ENCODE data around the gene LYRM4. TPM values are rescaled to one million over a fixed set of nuclear protein-coding genes. Genes with fewer than 3 reads are reported as not detected.
A peak's percentile ranks its signal among the peaks of the same experiment; 100 is the strongest.

LYRM4 gene
- total and polyA plus RNA-seq, 12 donors = 18.3 to 33.0 (median 24.5) TPM

DNA sequence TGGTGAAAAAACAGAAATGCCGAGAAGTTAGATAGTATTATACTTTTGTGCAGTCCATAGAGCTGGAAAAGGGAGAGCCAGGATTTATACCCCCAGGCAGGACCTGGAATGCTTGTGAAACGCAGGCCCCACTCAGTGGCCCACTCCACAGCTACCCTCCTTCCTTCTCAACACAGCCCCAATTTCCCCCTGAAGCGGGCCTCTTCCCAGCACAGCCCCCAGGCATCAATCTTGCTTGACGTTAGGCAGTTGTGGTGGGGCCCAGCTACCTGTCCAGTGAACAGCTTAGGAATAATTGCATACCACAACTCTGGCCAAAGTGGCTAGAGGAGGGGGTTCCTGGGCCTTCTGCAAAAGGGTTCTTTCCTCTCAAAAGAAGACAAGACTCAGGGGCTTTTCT is 114.4 kb downstream of the LYRM4 start:
- no peaks in the 10 kb centered on the region for H3K9me3 ChIP-seq
- no peaks in the 10 kb centered on the region for H3K27me3 ChIP-seq
- ATAC-seq = no peak
- no peak for DNase-seq
- no peaks in the 10 kb centered on the region for H3K36me3 ChIP-seq
- peaks cover 0 to 8% (median 0%) of the 10 kb centered on the region in 9 donors for H3K4me1 ChIP-seq
- no peak overlapping the region for H3K27ac ChIP-seq
- TF ChIP-seq, protein P1, sequence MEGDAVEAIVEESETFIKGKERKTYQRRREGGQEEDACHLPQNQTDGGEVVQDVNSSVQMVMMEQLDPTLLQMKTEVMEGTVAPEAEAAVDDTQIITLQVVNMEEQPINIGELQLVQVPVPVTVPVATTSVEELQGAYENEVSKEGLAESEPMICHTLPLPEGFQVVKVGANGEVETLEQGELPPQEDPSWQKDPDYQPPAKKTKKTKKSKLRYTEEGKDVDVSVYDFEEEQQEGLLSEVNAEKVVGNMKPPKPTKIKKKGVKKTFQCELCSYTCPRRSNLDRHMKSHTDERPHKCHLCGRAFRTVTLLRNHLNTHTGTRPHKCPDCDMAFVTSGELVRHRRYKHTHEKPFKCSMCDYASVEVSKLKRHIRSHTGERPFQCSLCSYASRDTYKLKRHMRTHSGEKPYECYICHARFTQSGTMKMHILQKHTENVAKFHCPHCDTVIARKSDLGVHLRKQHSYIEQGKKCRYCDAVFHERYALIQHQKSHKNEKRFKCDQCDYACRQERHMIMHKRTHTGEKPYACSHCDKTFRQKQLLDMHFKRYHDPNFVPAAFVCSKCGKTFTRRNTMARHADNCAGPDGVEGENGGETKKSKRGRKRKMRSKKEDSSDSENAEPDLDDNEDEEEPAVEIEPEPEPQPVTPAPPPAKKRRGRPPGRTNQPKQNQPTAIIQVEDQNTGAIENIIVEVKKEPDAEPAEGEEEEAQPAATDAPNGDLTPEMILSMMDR (IDR thresholded peaks at IDR 0.05) = no peak
- no peak overlapping the region for H3K4me3 ChIP-seq
- intact Hi-C loops (cut with DNase I) = loop anchor here in 7 of 10 donors (5.0 to 10.0 kb wide), 10 partner anchors 58 to 1408 kb away; partner anchors contain the start of genes FARS2 (in 3 of the 7) and LYRM4 (in 3 of the 7)
- 91 to 93% methylated on average over 4 of the region's 4 CpGs for WGBS, 2 donors

GRCh38 chr6:5143634-5144311 is 117.0 kb downstream of the LYRM4 start:
- Histone ChIP-seq H3K4me1 (peaks cover 0 to 7% (median 0%) of the 10 kb centered on the region in 9 donors), H3K4me3 (no peak overlapping the region), H3K9me3 (no peaks in the 10 kb centered on the region), H3K36me3 (no peaks in the 10 kb centered on the region), H3K27me3 (no peaks in the 10 kb centered on the region), H3K27ac (no peak overlapping the region)
- intact Hi-C loops (cut with DNase I) = loop anchor here (1.0 to 10.0 kb wide), 18 partner anchors 59 to 1411 kb away; partner anchors contain the start of genes FARS2 (in 5 of the 10) and LYRM4 (in 5 of the 10)
- WGBS, 2 donors = 43% methylated on average over 9 of the region's 9 CpGs
- TF ChIP-seq, protein P1 (IDR thresholded peaks at IDR 0.05) = peak; percentile 90 to 98 (median 94)
- peak; percentile 87 for DNase-seq
- ATAC-seq = peak; percentile 57 to 91 (median 78)

DNA sequence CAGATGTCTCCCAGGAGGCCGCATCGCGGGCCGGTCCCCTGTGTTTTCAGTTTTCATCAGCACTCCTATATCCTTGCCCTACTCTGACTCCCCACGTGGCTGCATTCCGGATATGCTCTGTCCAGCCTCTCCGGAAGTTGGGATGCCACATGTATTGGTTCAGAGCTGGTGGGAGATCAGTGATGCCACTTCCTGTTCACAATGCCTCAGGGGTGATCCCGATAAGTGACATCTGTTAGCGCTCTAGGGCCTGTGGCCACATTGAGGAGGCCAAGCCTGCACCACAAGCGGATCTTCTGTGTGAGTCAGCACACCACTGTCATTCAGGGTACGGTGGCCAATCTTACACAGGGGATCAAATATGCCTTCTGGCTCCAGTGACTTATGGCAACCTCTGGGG is 117.8 kb downstream of the LYRM4 start:
- H3K4me1 ChIP-seq = peaks cover 0 to 7% (median 0%) of the 10 kb centered on the region in 9 donors
- 81 to 86% methylated on average over 11 of the region's 11 CpGs for WGBS, 2 donors
- no peak overlapping the region for H3K27ac ChIP-seq
- no peak for DNase-seq
- intact Hi-C loops (cut with DNase I) = loop anchor here (1.0 to 10.0 kb wide), 18 partner anchors 59 to 1412 kb away; partner anchors contain the start of genes FARS2 (in 5 of the 10) and LYRM4 (in 5 of the 10)
- H3K4me3 ChIP-seq = no peak overlapping the region
- peak in 5 of 8 donors; percentile 18 to 51 (median 32) for ATAC-seq
- H3K9me3 ChIP-seq = no peaks in the 10 kb centered on the region
- H3K36me3 ChIP-seq = no peaks in the 10 kb centered on the region
- TF ChIP-seq, protein P1 (IDR thresholded peaks at IDR 0.05) = no peak
- no peaks in the 10 kb centered on the region for H3K27me3 ChIP-seq

DNA sequence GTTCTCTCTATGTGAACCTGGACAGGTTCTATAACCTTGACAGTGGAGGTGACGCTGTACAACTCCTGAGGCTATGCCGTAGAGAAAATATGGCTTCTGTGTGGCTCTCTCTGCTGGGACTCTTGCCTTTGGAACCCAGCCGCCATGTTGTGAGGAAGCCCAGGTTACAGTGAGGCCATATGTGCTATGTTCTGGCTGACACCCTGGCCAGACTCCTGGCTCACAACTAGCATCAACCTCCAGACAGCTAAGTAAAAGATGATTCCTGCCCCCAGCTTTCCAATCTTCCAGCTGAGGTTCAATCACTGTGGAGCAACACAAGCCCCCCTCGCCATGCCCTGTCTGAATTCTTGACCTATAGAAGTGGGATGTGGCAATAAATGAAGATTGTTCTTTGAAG is 118.6 kb downstream of the LYRM4 start:
- intact Hi-C loops (cut with DNase I) = loop anchor here (2.0 to 10.0 kb wide), 17 partner anchors 60 to 1413 kb away; partner anchors contain the start of genes FARS2 (in 5 of the 10) and LYRM4 (in 5 of the 10)
- Histone ChIP-seq H3K27me3 (no peaks in the 10 kb centered on the region), H3K4me1 (peaks cover 0 to 7% (median 0%) of the 10 kb centered on the region in 9 donors), H3K4me3 (no peak overlapping the region), H3K36me3 (no peaks in the 10 kb centered on the region), H3K9me3 (no peaks in the 10 kb centered on the region), H3K27ac (no peak overlapping the region)
- 98% methylated on average over 4 of the region's 4 CpGs for WGBS, 2 donors
- ATAC-seq = no peak
- TF ChIP-seq, protein P1 (IDR thresholded peaks at IDR 0.05) = no peak
- no peak for DNase-seq

All from heart right ventricle (tissue), 16 donors.